Progenitor cell of endocrine pancreas (in vitro differentiated cells): ENCODE measurements around the gene DPP10. TPM values are rescaled to one million over a fixed set of nuclear protein-coding genes. Genes with fewer than 3 reads are reported as not detected.

Experiments used
- DNase-seq: peaks from one replicate; pipeline ENCODE4 v3.0.0; 2021; ENCODE audit warnings: low spot score; ENCODE audit not compliant: unreplicated experiment
- H3K27ac Mint-ChIP-seq: 2 replicates; pipeline ENCODE4 v1.8.0; 2021; ENCODE audit warnings: mild to moderate bottlenecking, moderate library complexity, mixed read lengths
- H3K27me3 Mint-ChIP-seq: 2 replicates; pipeline ENCODE4 v1.8.0; 2021; ENCODE audit warnings: mixed read lengths
- H3K36me3 Mint-ChIP-seq: 2 replicates; pipeline ENCODE4 v1.8.0; 2022; ENCODE audit warnings: mixed read lengths; ENCODE audit not compliant: insufficient read depth
- H3K4me1 Mint-ChIP-seq: 2 replicates; pipeline ENCODE4 v1.8.0; 2021; ENCODE audit warnings: low read depth, mixed read lengths
- H3K4me3 Mint-ChIP-seq: 2 replicates; pipeline ENCODE4 v1.8.0; 2021; ENCODE audit warnings: low read depth, mild to moderate bottlenecking, moderate library complexity, mixed read lengths
- H3K9me3 Mint-ChIP-seq: 2 replicates; pipeline ENCODE4 v1.8.0; 2021; ENCODE audit warnings: low read depth, mixed read lengths
- total RNA-seq: library from RNA; stranded (reverse); gene quantifications from 2 replicates; pipeline ENCODE4 v1.2.1, GENCODE V29; 2021
- TF ChIP-seq, protein P1 (sequence below): fragments of 200-600 bp; sonication (generic); IDR thresholded peaks from one replicate; pipeline ENCODE4 v1.5.0; 2021; ENCODE audit warnings: antibody characterized with exemption, mild to moderate bottlenecking; ENCODE audit not compliant: unreplicated experiment

DPP10 gene
- total RNA-seq, 1 donor from 2014 or later = 44.6 TPM

DNA sequence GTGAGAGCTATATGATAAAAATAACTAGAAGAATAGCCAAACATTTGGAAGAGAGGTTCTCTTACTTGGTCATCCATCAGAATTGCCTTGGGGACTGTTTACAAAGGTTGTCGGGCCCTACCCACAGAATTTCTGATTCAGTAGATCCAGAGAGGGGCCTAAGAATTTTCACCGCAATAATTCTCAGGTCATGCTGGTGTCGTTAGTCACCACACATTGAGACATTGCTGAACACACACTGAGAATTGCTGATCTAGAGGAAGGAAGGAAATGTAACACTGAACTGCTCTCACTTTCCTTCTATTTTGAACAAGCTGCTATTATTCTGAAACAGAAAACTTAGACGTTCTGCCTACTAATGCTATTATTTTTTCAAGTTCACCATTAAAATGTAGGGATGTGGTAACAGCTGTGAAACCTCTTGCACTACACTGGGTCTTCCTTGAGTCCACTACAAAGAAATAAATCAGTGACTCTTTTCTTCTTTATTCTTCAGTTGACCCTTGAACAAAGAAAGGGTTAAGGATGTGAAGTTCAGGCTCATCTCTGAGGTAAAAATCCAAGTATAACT lies 491.3 kb downstream of the DPP10 start:
- Mint-ChIP-seq H3K27me3 (no peaks in the 10 kb centered on the region), H3K4me3 (no peak overlapping the region), H3K9me3 (peaks cover 10% of the 10 kb centered on the region), H3K36me3 (no peaks in the 10 kb centered on the region), H3K27ac (no peak overlapping the region), H3K4me1 (no peaks in the 10 kb centered on the region)
- TF ChIP-seq, protein P1, sequence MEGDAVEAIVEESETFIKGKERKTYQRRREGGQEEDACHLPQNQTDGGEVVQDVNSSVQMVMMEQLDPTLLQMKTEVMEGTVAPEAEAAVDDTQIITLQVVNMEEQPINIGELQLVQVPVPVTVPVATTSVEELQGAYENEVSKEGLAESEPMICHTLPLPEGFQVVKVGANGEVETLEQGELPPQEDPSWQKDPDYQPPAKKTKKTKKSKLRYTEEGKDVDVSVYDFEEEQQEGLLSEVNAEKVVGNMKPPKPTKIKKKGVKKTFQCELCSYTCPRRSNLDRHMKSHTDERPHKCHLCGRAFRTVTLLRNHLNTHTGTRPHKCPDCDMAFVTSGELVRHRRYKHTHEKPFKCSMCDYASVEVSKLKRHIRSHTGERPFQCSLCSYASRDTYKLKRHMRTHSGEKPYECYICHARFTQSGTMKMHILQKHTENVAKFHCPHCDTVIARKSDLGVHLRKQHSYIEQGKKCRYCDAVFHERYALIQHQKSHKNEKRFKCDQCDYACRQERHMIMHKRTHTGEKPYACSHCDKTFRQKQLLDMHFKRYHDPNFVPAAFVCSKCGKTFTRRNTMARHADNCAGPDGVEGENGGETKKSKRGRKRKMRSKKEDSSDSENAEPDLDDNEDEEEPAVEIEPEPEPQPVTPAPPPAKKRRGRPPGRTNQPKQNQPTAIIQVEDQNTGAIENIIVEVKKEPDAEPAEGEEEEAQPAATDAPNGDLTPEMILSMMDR = no peak
- no peak for DNase-seq

DNA sequence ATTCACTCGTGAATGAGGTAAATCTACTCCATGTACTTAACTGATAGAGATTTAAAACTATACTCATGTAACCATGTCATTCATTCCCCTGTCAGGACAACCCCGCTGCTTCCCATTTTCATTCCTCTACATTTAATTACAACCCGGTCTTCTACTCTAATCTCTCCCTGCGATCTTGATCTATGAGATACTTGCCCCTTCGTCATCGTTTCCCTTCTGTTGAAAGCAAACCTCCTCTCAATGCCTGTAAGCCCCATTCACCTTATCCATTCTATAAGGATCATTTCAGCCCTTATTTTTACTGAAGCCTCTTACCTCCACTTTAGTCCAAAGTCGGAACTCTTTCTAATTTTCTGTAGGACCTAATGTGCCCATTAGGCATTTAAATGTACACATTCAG lies 492.6 kb downstream of the DPP10 start:
- TF ChIP-seq, protein P1 = no peak
- no peak for DNase-seq
- Mint-ChIP-seq H3K27me3 (no peaks in the 10 kb centered on the region), H3K9me3 (peaks cover 7% of the 10 kb centered on the region), H3K4me3 (no peak overlapping the region), H3K36me3 (no peaks in the 10 kb centered on the region), H3K27ac (no peak overlapping the region), H3K4me1 (no peaks in the 10 kb centered on the region)

DNA sequence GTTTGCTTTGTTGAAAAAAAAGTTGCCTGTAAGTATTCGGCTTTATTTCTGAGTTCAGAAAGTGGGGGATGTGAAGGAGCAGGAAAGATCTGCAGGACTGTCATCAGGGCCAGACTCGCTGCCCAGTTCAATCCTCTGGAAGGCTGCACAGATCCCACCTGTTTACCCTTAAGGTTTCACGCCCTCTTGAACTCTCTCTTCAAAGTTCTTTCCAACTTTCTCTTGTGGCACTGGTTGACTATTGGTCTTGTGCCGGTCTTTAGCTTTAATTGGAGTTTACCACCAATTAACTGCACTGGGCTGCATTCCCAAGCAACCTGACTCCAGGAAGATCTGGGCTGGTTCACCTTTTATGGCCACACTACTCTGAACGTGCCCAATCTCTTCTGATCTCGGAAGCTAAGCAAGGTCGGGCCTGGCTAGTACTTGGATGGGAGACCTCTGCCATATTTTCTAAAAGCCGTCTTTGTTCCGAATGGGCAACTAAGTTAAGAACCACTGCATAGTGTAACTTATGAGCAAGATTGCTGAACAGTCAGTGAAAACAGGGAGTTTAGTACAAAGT lies 495.0 kb downstream of the DPP10 start:
- Mint-ChIP-seq H3K9me3 (no peaks in the 10 kb centered on the region), H3K27ac (no peak overlapping the region), H3K36me3 (no peaks in the 10 kb centered on the region), H3K4me1 (no peaks in the 10 kb centered on the region), H3K27me3 (no peaks in the 10 kb centered on the region), H3K4me3 (no peak overlapping the region)
- no peak for DNase-seq
- TF ChIP-seq, protein P1 = no peak

DNA sequence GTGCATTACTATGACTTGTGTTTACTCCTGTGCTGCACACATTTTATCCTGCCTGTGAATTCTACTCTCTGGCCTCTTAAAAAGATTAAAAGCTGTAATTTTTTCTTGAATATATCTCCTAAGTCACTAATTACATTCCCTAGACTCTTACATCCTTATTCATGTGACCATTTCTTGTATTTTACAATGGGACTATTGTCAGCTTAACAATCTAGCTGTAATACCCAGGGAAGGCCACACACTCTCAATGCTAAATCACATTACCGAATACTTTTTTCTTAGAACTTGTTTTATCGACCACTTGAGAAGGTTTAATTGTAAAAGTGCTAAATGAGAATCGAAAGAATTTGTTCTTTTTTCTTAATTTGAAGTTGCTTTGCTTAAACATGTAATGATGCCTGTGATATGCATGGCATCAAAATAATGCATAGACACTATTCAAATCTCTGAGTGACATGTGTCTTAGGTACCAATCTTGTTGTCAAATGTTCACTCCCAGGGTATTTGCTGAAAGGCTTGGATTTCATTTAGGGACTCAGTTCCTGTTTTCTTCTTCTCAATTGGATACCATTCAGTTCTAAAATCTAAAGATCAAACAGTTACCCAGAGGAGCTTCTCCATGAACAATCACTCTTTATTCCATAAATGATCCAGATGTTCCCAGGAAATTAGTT lies 498.5 kb downstream of the DPP10 start:
- Mint-ChIP-seq H3K9me3 (no peaks in the 10 kb centered on the region), H3K36me3 (no peaks in the 10 kb centered on the region), H3K4me1 (no peaks in the 10 kb centered on the region), H3K4me3 (no peak overlapping the region), H3K27ac (no peak overlapping the region), H3K27me3 (no peaks in the 10 kb centered on the region)
- no peak for DNase-seq
- TF ChIP-seq, protein P1 = no peak

DNA sequence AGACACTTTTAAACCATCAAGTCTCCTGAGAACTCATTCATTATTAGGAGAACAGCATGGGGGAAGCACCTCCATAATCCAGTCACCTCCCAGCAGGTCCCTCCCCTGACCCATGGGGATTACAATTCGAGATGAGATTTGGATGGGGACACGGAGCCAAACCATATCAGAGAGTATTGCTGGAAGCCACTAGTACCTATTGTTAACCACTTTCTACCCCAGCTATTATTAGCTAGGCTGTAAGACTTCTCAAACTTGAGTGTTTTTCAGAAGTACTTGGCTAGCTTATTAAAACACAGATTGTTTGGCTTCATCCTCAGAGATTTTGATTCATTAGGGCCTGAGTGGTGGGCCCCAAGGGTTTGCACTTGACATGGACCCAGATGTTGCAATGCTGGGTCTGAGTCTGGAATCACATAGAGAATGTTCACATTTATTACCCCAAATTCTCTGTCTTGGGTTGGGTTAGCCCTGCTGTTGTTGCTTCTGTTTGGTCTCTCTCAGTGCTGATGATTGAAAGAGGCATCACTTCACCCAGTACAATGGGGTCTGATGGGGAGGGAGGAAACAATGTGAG lies 506.9 kb downstream of the DPP10 start:
- H3K27ac Mint-ChIP-seq = no peak overlapping the region
- H3K27me3 Mint-ChIP-seq = no peaks in the 10 kb centered on the region
- no peak for DNase-seq
- H3K36me3 Mint-ChIP-seq = no peaks in the 10 kb centered on the region
- TF ChIP-seq, protein P1 = no peak
- no peaks in the 10 kb centered on the region for H3K9me3 Mint-ChIP-seq
- H3K4me1 Mint-ChIP-seq = no peaks in the 10 kb centered on the region
- H3K4me3 Mint-ChIP-seq = no peak overlapping the region
